DOHH2 (cell line): ENCODE measurements around the gene TNFSF9.

ENCODE experiments used
- EZH2phosphoT487 ChIP-seq: fragments of 200-600 bp; sonication (generic); IDR thresholded peaks from 2 replicates; pipeline ENCODE4 v1.6.1; 2017; ENCODE audit warnings: borderline replicate concordance, mild to moderate bottlenecking, antibody characterized with exemption, low read length, moderate library complexity, mixed read lengths
- TF ChIP-seq, protein P1 (sequence below): fragments of 200-600 bp; sonication (generic); IDR thresholded peaks from one replicate; pipeline ENCODE4 v1.5.1; 2014; ENCODE audit warnings: antibody characterized with exemption, mild to moderate bottlenecking, low read depth, low read length; ENCODE audit not compliant: poor library complexity, severe bottlenecking

DNA sequence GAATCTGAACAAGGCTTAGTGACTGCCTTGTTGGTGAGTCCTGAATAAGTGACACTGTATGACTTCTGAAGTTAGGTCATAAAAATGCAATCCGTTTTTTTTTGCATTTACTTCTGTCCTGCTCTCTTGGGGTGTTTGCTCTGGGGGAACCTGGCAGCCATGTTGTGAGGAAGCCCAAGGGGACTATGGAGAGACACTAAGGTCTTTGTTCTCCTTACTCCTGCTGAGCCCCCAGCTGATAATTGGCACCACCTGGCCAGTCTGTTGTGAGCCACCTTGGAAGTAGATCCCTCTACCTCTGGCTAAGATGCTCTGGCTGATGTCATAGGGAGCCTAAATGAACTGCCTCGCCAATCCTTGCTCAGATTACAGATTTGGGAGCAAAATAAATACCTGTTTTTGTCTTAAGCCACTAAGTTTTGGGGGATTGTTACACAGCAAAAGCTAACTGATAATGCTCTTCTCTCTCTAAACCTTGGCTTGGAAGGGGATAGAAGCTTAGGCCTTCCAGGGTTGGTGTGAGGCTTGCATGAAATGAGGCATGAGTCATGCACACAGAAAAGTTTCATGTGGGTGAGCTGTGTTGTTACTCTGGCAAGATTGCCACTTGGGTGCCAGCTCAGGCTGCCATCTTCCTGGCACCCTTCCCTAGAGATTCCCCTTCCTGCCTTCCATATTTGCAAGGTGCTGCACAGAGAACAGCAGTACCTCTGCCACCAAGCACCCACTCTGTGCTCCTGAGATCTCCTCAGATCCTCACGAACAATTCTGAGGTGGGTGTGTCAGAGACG is 38.8 kb upstream of the TNFSF9 start:
- TF ChIP-seq, protein P1, sequence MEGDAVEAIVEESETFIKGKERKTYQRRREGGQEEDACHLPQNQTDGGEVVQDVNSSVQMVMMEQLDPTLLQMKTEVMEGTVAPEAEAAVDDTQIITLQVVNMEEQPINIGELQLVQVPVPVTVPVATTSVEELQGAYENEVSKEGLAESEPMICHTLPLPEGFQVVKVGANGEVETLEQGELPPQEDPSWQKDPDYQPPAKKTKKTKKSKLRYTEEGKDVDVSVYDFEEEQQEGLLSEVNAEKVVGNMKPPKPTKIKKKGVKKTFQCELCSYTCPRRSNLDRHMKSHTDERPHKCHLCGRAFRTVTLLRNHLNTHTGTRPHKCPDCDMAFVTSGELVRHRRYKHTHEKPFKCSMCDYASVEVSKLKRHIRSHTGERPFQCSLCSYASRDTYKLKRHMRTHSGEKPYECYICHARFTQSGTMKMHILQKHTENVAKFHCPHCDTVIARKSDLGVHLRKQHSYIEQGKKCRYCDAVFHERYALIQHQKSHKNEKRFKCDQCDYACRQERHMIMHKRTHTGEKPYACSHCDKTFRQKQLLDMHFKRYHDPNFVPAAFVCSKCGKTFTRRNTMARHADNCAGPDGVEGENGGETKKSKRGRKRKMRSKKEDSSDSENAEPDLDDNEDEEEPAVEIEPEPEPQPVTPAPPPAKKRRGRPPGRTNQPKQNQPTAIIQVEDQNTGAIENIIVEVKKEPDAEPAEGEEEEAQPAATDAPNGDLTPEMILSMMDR = no peak
- no peak for TF ChIP-seq EZH2phosphoT487
